Endodermal cell (in vitro differentiated cells): ENCODE results near the gene SPAG4. TPM values are rescaled to one million over a fixed set of nuclear protein-coding genes. Genes with fewer than 3 reads are reported as not detected.

ENCODE experiments used
- DNase-seq: peaks from one replicate; pipeline ENCODE4 v3.0.0-alpha.2; 2017
- H3K27ac ChIP-seq: 2 replicates; pipeline ENCODE4 v1.5.1; 2013; ENCODE audit warnings: mild to moderate bottlenecking, low read depth, low read length, moderate library complexity
- H3K27me3 ChIP-seq: 2 replicates; pipeline ENCODE4 v1.6.1; 2013; ENCODE audit warnings: mild to moderate bottlenecking, low read length, moderate library complexity; ENCODE audit not compliant: insufficient read depth, control insufficient read depth, poor library complexity, severe bottlenecking
- H3K36me3 ChIP-seq: 2 replicates; pipeline ENCODE4 v1.7.0; 2013; ENCODE audit warnings: mild to moderate bottlenecking, low read length, moderate library complexity; ENCODE audit not compliant: control insufficient read depth, insufficient read depth
- H3K4me1 ChIP-seq: one replicate; pipeline ENCODE4 v1.7.0; 2013; ENCODE audit warnings: low read length; ENCODE audit not compliant: control insufficient read depth, insufficient read depth
- H3K4me3 ChIP-seq: 2 replicates; pipeline ENCODE4 v1.5.1; 2013; ENCODE audit warnings: mild to moderate bottlenecking, low read length, moderate library complexity
- H3K9ac ChIP-seq: 2 replicates; pipeline ENCODE4 v1.6.1; 2013; ENCODE audit warnings: mild to moderate bottlenecking, low read length, moderate library complexity; ENCODE audit not compliant: poor library complexity, severe bottlenecking; ENCODE audit errors: extremely low read depth
- H3K9me3 ChIP-seq: 2 replicates; pipeline ENCODE4 v1.6.1; 2013; ENCODE audit warnings: mild to moderate bottlenecking, low read length, moderate library complexity; ENCODE audit not compliant: control insufficient read depth
- H3K27ac Mint-ChIP-seq: 2 replicates; pipeline ENCODE4 v1.8.0; 2020; ENCODE audit warnings: mixed read lengths
- H3K27me3 Mint-ChIP-seq: 2 replicates; pipeline ENCODE4 v1.8.0; 2021; ENCODE audit warnings: mild to moderate bottlenecking, mixed read lengths; ENCODE audit not compliant: insufficient read depth
- H3K36me3 Mint-ChIP-seq: 2 replicates; pipeline ENCODE4 v1.8.0; 2020; ENCODE audit warnings: low read depth, mixed read lengths
- H3K4me1 Mint-ChIP-seq: 2 replicates; pipeline ENCODE4 v1.8.0; 2020; ENCODE audit warnings: mixed read lengths
- H3K4me3 Mint-ChIP-seq: 2 replicates; pipeline ENCODE4 v1.8.0; 2020; ENCODE audit warnings: mild to moderate bottlenecking, moderate library complexity, mixed read lengths
- H3K9me3 Mint-ChIP-seq: 2 replicates; pipeline ENCODE4 v1.8.0; 2020; ENCODE audit warnings: mild to moderate bottlenecking, mixed read lengths
- WGBS, 2 experiments: methylation state at CpG; one replicate each; pipeline versions ENCODE4 v1.1.5 to v1.1.7; 2013; ENCODE audit warnings: missing lambda C conversion rate in 2 of 2, mixed read lengths in 1 of 2; ENCODE audit not compliant: insufficient coverage in 1 of 2, insufficient read length in 1 of 2; 5-methylcytosine and 5-hydroxymethylcytosine counted together
- total RNA-seq, 2 donors: library from RNA; stranded (reverse); fragmentation: NEBNext Ultra II Directional in 1 of 2; extraction: Animal tissue kit (Norgen Biotek cat#: 25700) in 1 of 2; gene quantifications; 2 replicates in 1 of 2; 3 replicates in 1 of 2; pipeline ENCODE4 v1.2.1, GENCODE V29; 2021
- TF ChIP-seq, protein P1 (sequence below): fragments of 200-600 bp; sonication (generic); conservative IDR thresholded peaks from 2 replicates; pipeline ENCODE4 v1.5.0; 2021; ENCODE audit warnings: antibody characterized with exemption, mild to moderate bottlenecking

SPAG4 gene
- total RNA-seq, 2 donors from 2014 or later: 1.7 to 3.5 TPM

DNA sequence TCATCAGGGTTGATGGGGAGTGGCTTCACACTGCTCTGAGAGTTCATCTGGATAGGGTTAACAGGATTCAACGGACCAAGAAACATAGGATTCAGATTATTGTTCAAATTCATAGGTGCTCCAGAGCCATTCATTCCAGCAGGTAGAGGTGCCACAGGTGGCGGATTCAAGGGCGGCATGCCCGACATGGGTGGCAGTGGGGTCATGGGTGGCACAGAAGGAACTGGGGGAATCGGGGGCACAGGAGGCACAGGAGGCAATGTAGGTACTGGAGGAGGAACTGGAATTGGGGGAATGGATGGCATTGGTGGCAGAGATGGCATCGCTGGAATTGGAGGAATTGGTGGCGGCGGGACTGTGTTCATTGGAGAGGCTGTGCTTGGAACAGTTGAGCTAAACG, 38.8 kb downstream of the SPAG4 start:
- Histone ChIP-seq H3K9me3 (no peaks in the 10 kb centered on the region), H3K4me3 (no peak overlapping the region), H3K4me1 (no peaks in the 10 kb centered on the region), H3K27ac (no peak overlapping the region), H3K9ac (no peak overlapping the region), H3K27me3 (no peaks in the 10 kb centered on the region), H3K36me3 (peaks cover 62% of the 10 kb centered on the region)
- Mint-ChIP-seq H3K36me3 (peaks cover 21% of the 10 kb centered on the region), H3K4me1 (peaks cover 8% of the 10 kb centered on the region), H3K4me3 (no peak overlapping the region), H3K27me3 (no peaks in the 10 kb centered on the region), H3K27ac (no peak overlapping the region), H3K9me3 (no peaks in the 10 kb centered on the region)
- DNase-seq: no peak
- TF ChIP-seq, protein P1, sequence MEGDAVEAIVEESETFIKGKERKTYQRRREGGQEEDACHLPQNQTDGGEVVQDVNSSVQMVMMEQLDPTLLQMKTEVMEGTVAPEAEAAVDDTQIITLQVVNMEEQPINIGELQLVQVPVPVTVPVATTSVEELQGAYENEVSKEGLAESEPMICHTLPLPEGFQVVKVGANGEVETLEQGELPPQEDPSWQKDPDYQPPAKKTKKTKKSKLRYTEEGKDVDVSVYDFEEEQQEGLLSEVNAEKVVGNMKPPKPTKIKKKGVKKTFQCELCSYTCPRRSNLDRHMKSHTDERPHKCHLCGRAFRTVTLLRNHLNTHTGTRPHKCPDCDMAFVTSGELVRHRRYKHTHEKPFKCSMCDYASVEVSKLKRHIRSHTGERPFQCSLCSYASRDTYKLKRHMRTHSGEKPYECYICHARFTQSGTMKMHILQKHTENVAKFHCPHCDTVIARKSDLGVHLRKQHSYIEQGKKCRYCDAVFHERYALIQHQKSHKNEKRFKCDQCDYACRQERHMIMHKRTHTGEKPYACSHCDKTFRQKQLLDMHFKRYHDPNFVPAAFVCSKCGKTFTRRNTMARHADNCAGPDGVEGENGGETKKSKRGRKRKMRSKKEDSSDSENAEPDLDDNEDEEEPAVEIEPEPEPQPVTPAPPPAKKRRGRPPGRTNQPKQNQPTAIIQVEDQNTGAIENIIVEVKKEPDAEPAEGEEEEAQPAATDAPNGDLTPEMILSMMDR: no peak
- WGBS, 2 experiments: 96 to 97% methylated on average over 7 to 9 of the region's 9 CpGs

DNA sequence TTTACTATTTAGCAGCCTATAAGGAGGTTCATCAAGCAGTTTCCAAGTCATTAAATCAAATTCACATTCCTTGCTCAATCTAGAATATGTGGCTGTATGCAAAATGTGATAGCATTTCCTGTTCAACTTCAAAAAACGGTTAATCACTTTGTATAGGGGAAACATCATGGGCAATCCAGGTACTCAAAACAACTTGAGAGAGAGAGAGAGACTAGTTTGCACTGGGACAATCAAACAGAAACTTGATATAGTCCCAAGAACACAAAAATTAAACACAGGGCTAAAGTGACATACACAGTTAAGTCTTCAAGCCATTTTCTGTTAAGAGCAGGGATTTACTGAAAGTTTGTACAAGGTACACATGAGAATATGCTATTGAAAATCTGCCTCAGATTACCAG, 41.6 kb downstream of the SPAG4 start:
- Histone ChIP-seq H3K9ac (no peak overlapping the region), H3K36me3 (peaks cover 50% of the 10 kb centered on the region), H3K4me1 (no peaks in the 10 kb centered on the region), H3K4me3 (no peak overlapping the region), H3K27ac (no peak overlapping the region), H3K27me3 (no peaks in the 10 kb centered on the region), H3K9me3 (no peaks in the 10 kb centered on the region)
- 80 to 91% methylated on average over 1 of the region's 1 CpG for WGBS, 2 experiments
- peak overlapping the region; percentile 23 for H3K27ac Mint-ChIP-seq
- H3K36me3 Mint-ChIP-seq: peaks cover 16% of the 10 kb centered on the region
- H3K9me3 Mint-ChIP-seq: no peaks in the 10 kb centered on the region
- no peak overlapping the region for H3K4me3 Mint-ChIP-seq
- H3K27me3 Mint-ChIP-seq: no peaks in the 10 kb centered on the region
- DNase-seq: no peak
- TF ChIP-seq, protein P1: no peak
- peaks cover 14% of the 10 kb centered on the region for H3K4me1 Mint-ChIP-seq

DNA sequence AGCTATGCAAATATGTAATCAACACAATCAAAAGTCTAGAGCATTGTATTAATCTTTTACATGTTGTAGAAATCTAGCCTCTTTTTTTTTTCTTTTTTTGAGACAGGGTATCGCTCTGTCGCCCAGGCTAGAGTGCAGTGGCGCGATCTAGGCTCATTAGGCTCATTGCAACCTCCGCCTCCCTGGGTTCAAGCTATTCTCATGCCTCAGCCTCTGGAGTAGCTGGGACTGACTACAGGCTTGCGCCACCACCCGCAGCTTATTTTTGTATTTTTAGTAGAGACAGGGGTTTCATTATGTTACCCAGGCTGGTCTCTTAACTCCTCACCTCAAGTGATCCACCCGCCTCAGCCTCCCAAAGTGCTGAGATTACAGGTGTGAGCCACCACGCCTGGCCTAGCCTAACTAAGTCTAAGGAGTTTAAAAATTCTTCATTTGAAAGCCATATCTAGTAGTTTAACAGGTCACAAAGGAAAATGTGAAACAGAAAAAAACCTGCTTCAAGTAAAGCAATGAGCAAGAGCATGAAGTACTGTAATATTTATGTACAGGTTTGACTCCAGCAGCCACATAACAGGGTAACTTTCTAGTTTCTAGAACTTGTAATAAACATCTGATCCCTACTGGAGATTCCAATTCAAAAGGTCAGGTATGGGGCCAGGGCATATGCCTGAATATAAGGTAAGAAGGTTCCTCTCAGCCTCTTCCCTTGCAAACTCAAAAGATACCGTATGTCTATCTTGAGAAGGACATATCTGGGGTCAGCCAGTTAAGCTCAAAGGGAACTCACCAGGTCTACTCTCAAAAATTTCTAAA, 44.7 kb downstream of the SPAG4 start:
- peak overlapping the region; percentile 26 for H3K27ac Mint-ChIP-seq
- H3K27me3 Mint-ChIP-seq: no peaks in the 10 kb centered on the region
- Histone ChIP-seq H3K27ac (no peak overlapping the region), H3K4me1 (no peaks in the 10 kb centered on the region), H3K9ac (no peak overlapping the region), H3K9me3 (no peaks in the 10 kb centered on the region), H3K4me3 (peak overlapping the region; percentile 95), H3K36me3 (peaks cover 21% of the 10 kb centered on the region), H3K27me3 (no peaks in the 10 kb centered on the region)
- peaks cover 14% of the 10 kb centered on the region for H3K36me3 Mint-ChIP-seq
- H3K4me3 Mint-ChIP-seq: no peak overlapping the region
- TF ChIP-seq, protein P1: no peak
- 95 to 96% methylated on average over 8 to 10 of the region's 10 CpGs for WGBS, 2 experiments
- no peaks in the 10 kb centered on the region for H3K9me3 Mint-ChIP-seq
- H3K4me1 Mint-ChIP-seq: peaks cover 23% of the 10 kb centered on the region
- no peak for DNase-seq
